GM12878 (cell line): ENCODE results near the gene RACGAP1. TPM values are rescaled to one million over a fixed set of nuclear protein-coding genes. Genes with fewer than 3 reads are reported as not detected.

Experiments
- ATAC-seq: fragments of 200-7000 bp; cut with Tn5 transposase; 3 replicates; pipeline ENCODE4 v1.9.1; 2020; ENCODE audit warnings: mild to moderate bottlenecking, moderate library complexity
- BruUV-seq: library from RNA; stranded (reverse); fragments of 400-500 nt; replicated peaks from 2 replicates; lab custom pipeline; 2021; lab: Mats Ljungman, UMichigan
- CTCF ChIA-PET: fragments of 300-600 bp; sonication (Branson Sonifier 250); formaldehyde crosslinking; extraction: SDS; loops from one replicate; lab custom pipeline; 2021; ENCODE audit warnings: inconsistent platforms; lab: Yijun Ruan, JAX
- POLR2A ChIA-PET: fragments of 350-600 bp; formaldehyde crosslinking; extraction: SDS; loops from one replicate; lab custom pipeline; 2021; ENCODE audit warnings: inconsistent platforms; lab: Charles Lee
- RAD21 ChIA-PET: fragments of 300-600 bp; sonication (Branson Sonifier 250); formaldehyde crosslinking; loops from one replicate; lab custom pipeline; 2023; ENCODE audit warnings: antibody characterized with exemption; ENCODE audit not compliant: unreplicated experiment; lab: Charles Lee
- SMC1A ChIA-PET: fragments of 300-600 bp; sonication (Branson Sonifier 250); formaldehyde crosslinking; loops from one replicate; lab custom pipeline; 2023; ENCODE audit not compliant: unreplicated experiment, uncharacterized antibody; lab: Charles Lee
- DNase-seq: peaks from one replicate; pipeline ENCODE4 v3.0.0-alpha.2; 2011; ENCODE audit warnings: low read depth, low spot score
- FAIRE-seq: peaks from 3 replicates; lab custom pipeline; 2011; peaks lifted over from hg19 to GRCh38; lab: Jason Lieb, UNC
- H2AFZ ChIP-seq: 2 replicates; pipeline ENCODE4 v1.6.0; 2011; ENCODE audit warnings: low read depth, low read length, control low read depth; ENCODE audit not compliant: control insufficient read depth
- H3K27ac ChIP-seq: 2 replicates; pipeline ENCODE4 v1.5.1; 2011; ENCODE audit warnings: control low read depth; ENCODE audit not compliant: control insufficient read depth, insufficient read depth
- H3K27me3 ChIP-seq, 2 experiments: replicated peaks in 1 of 2; 2 replicates each; pipeline versions ENCODE4 v1.6.0 to v1.6.1; 2011; ENCODE audit warnings: low read length in 1 of 2; ENCODE audit not compliant: control insufficient read depth in 2 of 2, insufficient read depth in 2 of 2
- H3K36me3 ChIP-seq, 2 experiments: 2 replicates each; pipeline ENCODE4 v1.5.1; 2011; ENCODE audit warnings: low read length in 1 of 2; ENCODE audit not compliant: control insufficient read depth in 2 of 2, insufficient read depth in 2 of 2
- H3K4me1 ChIP-seq: 2 replicates; pipeline ENCODE4 v1.6.1; 2011; ENCODE audit warnings: mild to moderate bottlenecking, low read length, moderate library complexity, mixed read lengths; ENCODE audit not compliant: control insufficient read depth, insufficient read depth
- H3K4me2 ChIP-seq: 2 replicates; pipeline ENCODE4 v1.6.0; 2011; ENCODE audit warnings: control low read depth; ENCODE audit not compliant: control insufficient read depth, insufficient read depth
- H3K4me3 ChIP-seq: fragments of 200-600 bp; sonication (generic); 2 replicates; pipeline ENCODE4 v1.5.1; 2016
- H3K79me2 ChIP-seq: 2 replicates; pipeline ENCODE4 v1.6.0; 2011; ENCODE audit warnings: low read length; ENCODE audit not compliant: control insufficient read depth, insufficient read depth
- H3K9ac ChIP-seq: 2 replicates; pipeline ENCODE4 v1.8.0; 2011; ENCODE audit warnings: low read length, control low read depth, mixed read lengths; ENCODE audit not compliant: control insufficient read depth, insufficient read depth
- H3K9me3 ChIP-seq: replicated peaks from 3 replicates; pipeline ENCODE4 v1.5.1; 2011; ENCODE audit warnings: mild to moderate bottlenecking, low read length; ENCODE audit not compliant: control insufficient read depth, insufficient read depth
- H4K20me1 ChIP-seq: 2 replicates; pipeline ENCODE4 v1.6.0; 2011; ENCODE audit not compliant: control insufficient read depth, insufficient read depth
- CREB1 ChIP-seq: IDR thresholded peaks from 2 replicates; pipeline ENCODE4 v1.6.1; 2012; ENCODE audit warnings: low read depth, mild to moderate bottlenecking, inconsistent platforms
- CREM ChIP-seq: IDR thresholded peaks from 2 replicates; pipeline ENCODE4 v1.6.1; 2014; ENCODE audit warnings: antibody characterized with exemption, low read depth
- CTCF ChIP-seq, 3 experiments: IDR thresholded peaks in 2 of 3; conservative IDR thresholded peaks in 1 of 3; 2 replicates each; pipeline ENCODE4 v1.5.1; 2011; ENCODE audit warnings: low read depth in 3 of 3, low read length in 3 of 3, mild to moderate bottlenecking in 3 of 3, control low read depth in 2 of 3, moderate library complexity in 2 of 3, inconsistent platforms in 1 of 3, mixed read lengths in 1 of 3; ENCODE audit not compliant: control insufficient read depth in 2 of 3, insufficient read depth in 1 of 3; ENCODE audit errors: extremely low read depth in 1 of 3
- EP300 ChIP-seq, 2 experiments: fragments of 150-350 bp in 1 of 2; IDR thresholded peaks; 2 replicates each; pipeline ENCODE4 v1.6.1; 2011 to 2012; ENCODE audit warnings: low read depth in 2 of 2, low read length in 2 of 2, borderline replicate concordance in 1 of 2, improper control_type of control experiment in 1 of 2, inconsistent platforms in 1 of 2; ENCODE audit not compliant: control insufficient read depth in 1 of 2
- MYC ChIP-seq: IDR thresholded peaks from 2 replicates; pipeline ENCODE4 v1.6.1; 2011; ENCODE audit warnings: mild to moderate bottlenecking, low read length, moderate library complexity, inconsistent platforms; ENCODE audit not compliant: insufficient read depth, insufficient replicate concordance, insufficient read length, severe bottlenecking
- PAX5 ChIP-seq: IDR thresholded peaks from 2 replicates; pipeline ENCODE4 v1.6.1; 2011; ENCODE audit warnings: low read depth, low read length, borderline replicate concordance
- POLR2A ChIP-seq: IDR thresholded peaks from 2 replicates; pipeline ENCODE4 v1.6.1; 2011; ENCODE audit warnings: low read depth, mild to moderate bottlenecking, low read length
- RAD21 ChIP-seq: IDR thresholded peaks from 2 replicates; pipeline ENCODE4 v1.6.1; 2011; ENCODE audit warnings: mild to moderate bottlenecking, low read depth, low read length, moderate library complexity; ENCODE audit not compliant: insufficient read depth
- SMAD5 ChIP-seq: IDR thresholded peaks from 2 replicates; pipeline ENCODE4 v1.6.1; 2016; ENCODE audit warnings: antibody characterized with exemption, low read depth
- SMC3 ChIP-seq: IDR thresholded peaks from 2 replicates; pipeline ENCODE4 v1.6.1; 2011; ENCODE audit warnings: low read length, improper control_type of control experiment, borderline replicate concordance
- TBL1XR1 ChIP-seq: IDR thresholded peaks from 2 replicates; pipeline ENCODE4 v1.6.1; 2012; ENCODE audit warnings: low read depth, low read length, improper control_type of control experiment
- YY1 ChIP-seq: IDR thresholded peaks from 2 replicates; pipeline ENCODE4 v1.6.1; 2011; ENCODE audit warnings: low read depth, mild to moderate bottlenecking, low read length
- ZNF207 ChIP-seq: fragments of 450-650 bp; IDR thresholded peaks from 2 replicates; pipeline ENCODE4 v1.6.1; 2014; ENCODE audit warnings: antibody characterized with exemption, mild to moderate bottlenecking, borderline replicate concordance
- WGBS: methylation state at CpG from one replicate; pipeline ENCODE4 v1.1.6; 2016; ENCODE audit warnings: low lambda C conversion rate; ENCODE audit not compliant: insufficient replicate concordance, insufficient coverage; ENCODE audit errors: missing lambda C conversion rate; 5-methylcytosine and 5-hydroxymethylcytosine counted together
- in situ Hi-C: fragments of 300-500 bp; cut with MboI; formaldehyde crosslinking; loops from 9 replicates; pipeline ENCODE4 v1.14.3; 2018; ENCODE audit warnings: mixed read lengths
- intact Hi-C: fragments of 100-400 bp; cut with micrococcal nuclease; formaldehyde crosslinking; loops from one replicate; pipeline ENCODE4 v1.14.2; 2022; ENCODE audit not compliant: unreplicated experiment
- polyA plus RNA-seq, 11 experiments: library from polyadenylated mRNA; depleted of rRNA in 4 of 11; unstranded in 6 of 11; stranded (reverse) in 5 of 11; fragments of >200 nt; fragmentation: Nextera tagmentation in 4 of 11; fragmentation: Illumina TruSeq in 1 of 11; extraction: Ambion mirVana in 4 of 11; extraction: Trizol in 1 of 11; gene quantifications; 1 replicate in 1 of 11; 2 replicates in 10 of 11; pipeline versions ENCODE4 v1.2.1 to v1.2.3, GENCODE V29; 2011 to 2016; ENCODE audit warnings: inconsistent platforms in 2 of 11, missing spikeins in 2 of 11, low read depth in 1 of 11
- total RNA-seq, 4 experiments: library from RNA; depleted of rRNA in 3 of 4; stranded (reverse); fragments of >200 nt in 3 of 4; fragmentation: Illumina TruSeq in 1 of 4; extraction: Trizol in 1 of 4; gene quantifications; 2 replicates each; pipeline versions ENCODE4 v1.2.1 to v1.2.3, GENCODE V29; 2013 to 2021

The RACGAP1 gene
- total and polyA plus RNA-seq, 10 of the 15 experiments (the other 5 are each of a cell fraction or from before 2014, with no cell fraction given), result 32.4 to 87.9 (median 76.2) TPM

- ATAC-seq (peak; percentile 98), FAIRE-seq (peak; percentile 70), DNase-seq (no peak)
- Histone ChIP-seq H4K20me1 (no peaks in the 10 kb centered on the region), H3K9ac (no peak overlapping the region), H3K9me3 (no peaks in the 10 kb centered on the region), H3K4me3 (no peak overlapping the region), H3K36me3 (no peaks in the 10 kb centered on the region), H3K27ac (no peak overlapping the region), H2AFZ (no peak overlapping the region), H3K79me2 (no peaks in the 10 kb centered on the region), H3K4me2 (no peak overlapping the region), H3K4me1 (no peaks in the 10 kb centered on the region), H3K27me3 (no peaks in the 10 kb centered on the region)
- intact Hi-C loops (loop anchor here (1.0 to 2.0 kb wide), 3 partner anchors 18 to 72 kb away; partner anchors contain the start of gene ASIC1), in situ Hi-C loops (no loop called here)
- ChIA-PET POLR2A (no interaction called here), RAD21 (interaction anchor here (0.8 to 2.1 kb wide), 8 partner anchors 16 to 94 kb away, joined by 3 to 11 read pairs (median 4); no protein-coding TSS in a partner anchor), CTCF (interaction anchor here (0.6 to 6.7 kb wide), 32 partner anchors 8 to 275 kb away, joined by 3 to 114 read pairs (median 4); partner anchors contain the start of genes CERS5, COX14 and RACGAP1), SMC1A (interaction anchor here (1.0 to 5.3 kb wide), 6 partner anchors 14 to 50 kb away, joined by 3 to 37 read pairs (median 5); partner anchors contain the start of gene RACGAP1)
- TF ChIP-seq CREB1 (peak; percentile 50; the same call in 1 of the 2 replicates), CTCF (IDR thresholded peaks at IDR 0.05 in 2 of 3, conservative IDR thresholded peaks at IDR 0.05 in 1 of 3; ENCODE audit: control insufficient read depth in 2 of 3, extremely low read depth in 1 of 3, insufficient read depth in 1 of 3, low read depth in 3 of 3, low read length in 3 of 3) (peak; percentile 81 to 95 (median 94)), RAD21 (peak; percentile 73), SMC3 (peak; percentile 62; the same call in 1 of the 2 replicates), CREM (peak; percentile 48; the same call in 1 of the 2 replicates), POLR2A (no peak), PAX5 (no peak), SMAD5 (no peak), EP300 (IDR thresholded peaks at IDR 0.05; ENCODE audit: borderline replicate concordance in 1 of 2, control insufficient read depth in 1 of 2, low read depth in 2 of 2, low read length in 2 of 2) (no peak), TBL1XR1 (no peak), MYC (no peak), YY1 (peak; percentile 71), ZNF207 (0 out of 2 replicates have a peak, but pooled peaks have one; percentile 44)
- no TSS peak for BruUV-seq
- WGBS, result 44% methylated on average over 9 of the region's 9 CpGs
Measured at GRCh38 chr12:50039151-50039835, 14.0 kb upstream of the RACGAP1 start.
